Left lung (tissue), 10 donors: Measurements from ENCODE around the gene CANT1. TPM values are rescaled to one million over a fixed set of nuclear protein-coding genes. Genes with fewer than 3 reads are reported as not detected.

Experiments used
- ATAC-seq: fragments of 200-7000 bp; cut with Tn5 transposase; one replicate; pipeline ENCODE4 v1.9.1; 2020; ENCODE audit warnings: moderate library complexity
- DNase-seq, 4 donors: peaks; one replicate each; pipeline ENCODE4 v3.0.0-alpha.2; 2013 to 2020
- H3K27ac ChIP-seq, 2 donors: fragments of 200-600 bp; sonication (generic) in 1 of 2; one replicate each; pipeline versions ENCODE4 v1.5.0 to v1.8.0; 2020 to 2021
- H3K27me3 ChIP-seq, 2 donors: fragments of 200-600 bp; sonication (generic) in 1 of 2; one replicate each; pipeline versions ENCODE4 v1.5.0 to v1.8.0; 2020 to 2021
- H3K36me3 ChIP-seq, 2 donors: fragments of 200-600 bp; sonication (generic) in 1 of 2; one replicate each; pipeline versions ENCODE4 v1.5.0 to v1.8.0; 2020 to 2021
- H3K4me1 ChIP-seq, 2 donors: fragments of 200-600 bp; one replicate each; pipeline ENCODE4 v1.8.0; 2021
- H3K4me3 ChIP-seq, 2 donors: fragments of 200-600 bp; sonication (generic) in 1 of 2; one replicate each; pipeline versions ENCODE4 v1.5.0 to v1.8.0; 2020 to 2021; ENCODE audit warnings: mild to moderate bottlenecking in 1 of 2
- H3K9me3 ChIP-seq, 2 donors: fragments of 200-600 bp; sonication (generic) in 1 of 2; one replicate each; pipeline versions ENCODE4 v1.5.0 to v1.8.0; 2020 to 2021
- CTCF ChIP-seq, 2 donors: fragments of 200-600 bp; sonication (generic) in 1 of 2; IDR thresholded peaks; one replicate each; pipeline versions ENCODE4 v1.5.0 to v1.8.0; 2021; ENCODE audit warnings: antibody characterized with exemption in 2 of 2
- intact Hi-C, 2 donors: fragments of 100-400 bp; cut with DNase I; formaldehyde crosslinking; loops; one replicate each; pipeline versions ENCODE4 v1.11.2 to v1.14.2; 2022
- polyA plus RNA-seq, 6 donors: library from polyadenylated mRNA; unstranded; fragments of 120-200 nt; gene quantifications; one replicate each; pipeline ENCODE4 v1.2.1, GENCODE V29; 2013; ENCODE audit not compliant: insufficient read length in 6 of 6
- total RNA-seq, 2 donors: library from RNA; stranded (reverse); fragmentation: NEBNext Ultra II Directional; extraction: Animal tissue kit (Norgen Biotek cat#: 25700); gene quantifications; one replicate each; pipeline ENCODE4 v1.2.1, GENCODE V29; 2021
- donor health status: DM: no; HTN: yes; CAD: no.
- donor health status: DM: no; HTN: no; CAD: no.

Gene CANT1
- total and polyA plus RNA-seq, 8 donors, result 37.9 to 69.0 (median 41.2) TPM

GRCh38 chr17:78993981-78994671 is 15.4 kb downstream of the CANT1 start:
- Histone ChIP-seq H3K27ac (no peak overlapping the region), H3K9me3 (no peaks in the 10 kb centered on the region), H3K4me3 (no peak overlapping the region), H3K4me1 (peaks cover 0 to 14% of the 10 kb centered on the region in 2 donors), H3K27me3 (no peaks in the 10 kb centered on the region), H3K36me3 (peaks cover 0 to 98% of the 10 kb centered on the region in 2 donors)
- intact Hi-C loops, result no loop called here
- TF ChIP-seq CTCF (IDR thresholded peaks at IDR 0.05), result no peak
- no peak for ATAC-seq
- peak in 1 of 4 donors; percentile 68 for DNase-seq

- peak; percentile 76 to 83 for TF ChIP-seq CTCF (IDR thresholded peaks at IDR 0.05)
- H3K4me3 ChIP-seq, result no peak overlapping the region
- H3K27ac ChIP-seq, result no peak overlapping the region
- no peaks in the 10 kb centered on the region for H3K9me3 ChIP-seq
- peak; percentile 38 for ATAC-seq
- DNase-seq, result peak in 3 of 4 donors; percentile 35 to 72 (median 43)
- H3K4me1 ChIP-seq, result peaks cover 0 to 16% of the 10 kb centered on the region in 2 donors
- H3K36me3 ChIP-seq, result peaks cover 0 to 93% of the 10 kb centered on the region in 2 donors
- intact Hi-C loops, result no loop called here
- H3K27me3 ChIP-seq, result no peaks in the 10 kb centered on the region
Measured at GRCh38 chr17:78993241-78993956, 16.2 kb downstream of the CANT1 start.

- no peak for TF ChIP-seq CTCF (IDR thresholded peaks at IDR 0.05)
- H3K36me3 ChIP-seq, result peaks cover 0 to 85% of the 10 kb centered on the region in 2 donors
- H3K27me3 ChIP-seq, result no peaks in the 10 kb centered on the region
- DNase-seq (no peak), ATAC-seq (no peak)
- H3K9me3 ChIP-seq, result no peaks in the 10 kb centered on the region
- intact Hi-C loops, result no loop called here
- no peak overlapping the region for H3K27ac ChIP-seq
- H3K4me1 ChIP-seq, result peaks cover 4 to 23% of the 10 kb centered on the region in 2 donors
- H3K4me3 ChIP-seq, result no peak overlapping the region
Measured at GRCh38 chr17:78992542-78993212, 16.9 kb downstream of the CANT1 start.

- H3K4me1 ChIP-seq, result peaks cover 8 to 30% of the 10 kb centered on the region in 2 donors
- no peaks in the 10 kb centered on the region for H3K9me3 ChIP-seq
- peaks cover 0 to 79% of the 10 kb centered on the region in 2 donors for H3K36me3 ChIP-seq
- TF ChIP-seq CTCF (IDR thresholded peaks at IDR 0.05), result no peak
- H3K27ac ChIP-seq, result no peak overlapping the region
- peak in 1 of 4 donors; percentile 57 for DNase-seq
- no peaks in the 10 kb centered on the region for H3K27me3 ChIP-seq
- intact Hi-C loops, result no loop called here
- no peak overlapping the region for H3K4me3 ChIP-seq
- ATAC-seq, result no peak
Measured at GRCh38 chr17:78991906-78992532, 17.5 kb downstream of the CANT1 start.
